NCI-H2107 (cell line): ENCODE data around the gene DISC1.
"Not testable (repeated sequence)": the region's sequence is repeated elsewhere in the genome, so short reads cannot be mapped to it uniquely, and the experiment has no call there.

Experiments
- DNase-seq: peaks from one replicate; lab custom pipeline; 2025; lab: John Stamatoyannopoulos, UW

The DISC1 gene

DNA sequence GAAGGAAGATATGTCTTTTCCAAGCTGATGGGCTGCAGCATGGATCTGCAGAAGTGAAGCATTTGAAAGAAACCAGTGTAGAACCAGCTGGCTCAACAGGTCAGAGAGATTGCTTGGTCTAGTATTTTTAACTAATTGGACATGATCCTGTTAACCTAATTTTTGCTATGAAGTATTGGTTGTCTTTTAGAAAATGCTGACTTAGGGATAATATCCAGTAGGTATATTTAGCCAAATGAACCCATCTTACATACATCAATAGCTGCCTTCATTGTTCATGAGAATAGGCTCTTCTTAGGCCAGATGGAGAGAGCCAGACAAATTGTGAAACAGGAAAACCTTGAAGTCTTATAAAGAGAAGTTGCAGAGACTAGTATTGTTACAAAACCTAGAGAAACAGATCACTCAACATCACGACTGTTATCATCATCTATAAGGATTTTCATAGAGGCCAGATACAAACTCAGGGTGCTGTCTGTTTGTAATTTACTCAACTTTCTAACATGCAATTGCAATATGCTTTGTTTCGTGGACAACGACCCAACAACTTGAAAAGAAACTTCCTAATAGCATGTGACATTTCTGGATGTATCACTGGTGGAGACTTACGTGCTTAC lies 148.2 kb downstream of the DISC1 start:
- DNase-seq: no peak

DNA sequence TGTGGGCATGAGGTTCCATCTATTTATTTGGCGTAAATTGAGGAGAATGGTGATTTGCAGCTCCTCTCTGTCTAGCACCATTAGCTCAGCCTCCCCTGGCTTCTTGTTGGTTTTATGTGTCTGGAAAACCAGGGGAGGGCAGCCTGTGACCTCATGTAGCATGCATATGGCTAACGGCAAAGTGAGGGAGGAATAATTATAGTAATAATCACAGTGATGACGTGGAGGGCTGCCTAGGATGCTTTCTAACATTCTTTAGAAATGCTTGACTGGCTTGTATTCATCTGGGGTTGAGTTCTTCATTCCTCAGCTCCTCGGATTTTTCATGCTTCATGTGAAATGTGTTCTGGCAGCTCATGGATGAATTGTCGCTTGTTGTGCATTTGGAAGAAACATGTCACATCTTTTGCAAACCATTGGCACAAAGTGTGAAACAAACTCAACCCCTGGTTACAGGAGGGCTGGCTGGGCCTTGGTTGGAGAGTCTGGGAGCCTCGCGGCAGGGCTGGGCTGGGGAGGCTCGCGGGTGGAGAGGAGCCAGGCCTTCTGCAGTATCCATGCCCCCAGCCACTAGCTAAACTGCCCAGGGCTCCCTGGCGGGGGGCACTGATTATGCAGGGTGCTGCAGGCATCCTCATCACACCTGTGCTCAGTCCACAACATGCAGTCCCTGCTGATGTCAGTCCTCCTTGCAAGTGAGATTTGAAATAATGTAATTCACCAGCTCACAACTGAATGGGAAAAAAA lies 149.6 kb downstream of the DISC1 start:
- DNase-seq: no peak

DNA sequence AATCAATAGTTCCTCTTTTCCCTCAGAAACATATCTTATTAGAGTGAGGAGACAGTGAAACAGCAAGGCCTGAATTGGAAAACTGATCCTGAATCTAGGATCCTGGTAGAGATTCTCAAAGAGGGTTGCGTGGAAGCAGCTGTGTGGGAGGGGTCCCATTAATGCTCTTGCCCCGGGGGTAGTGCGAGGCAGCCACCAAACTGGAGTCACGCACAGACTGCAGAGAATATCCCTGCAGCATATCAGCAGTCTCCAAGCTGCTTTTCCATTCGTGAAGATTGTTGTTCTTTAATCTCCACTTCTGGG lies 150.1 kb downstream of the DISC1 start:
- DNase-seq: no peak

DNA sequence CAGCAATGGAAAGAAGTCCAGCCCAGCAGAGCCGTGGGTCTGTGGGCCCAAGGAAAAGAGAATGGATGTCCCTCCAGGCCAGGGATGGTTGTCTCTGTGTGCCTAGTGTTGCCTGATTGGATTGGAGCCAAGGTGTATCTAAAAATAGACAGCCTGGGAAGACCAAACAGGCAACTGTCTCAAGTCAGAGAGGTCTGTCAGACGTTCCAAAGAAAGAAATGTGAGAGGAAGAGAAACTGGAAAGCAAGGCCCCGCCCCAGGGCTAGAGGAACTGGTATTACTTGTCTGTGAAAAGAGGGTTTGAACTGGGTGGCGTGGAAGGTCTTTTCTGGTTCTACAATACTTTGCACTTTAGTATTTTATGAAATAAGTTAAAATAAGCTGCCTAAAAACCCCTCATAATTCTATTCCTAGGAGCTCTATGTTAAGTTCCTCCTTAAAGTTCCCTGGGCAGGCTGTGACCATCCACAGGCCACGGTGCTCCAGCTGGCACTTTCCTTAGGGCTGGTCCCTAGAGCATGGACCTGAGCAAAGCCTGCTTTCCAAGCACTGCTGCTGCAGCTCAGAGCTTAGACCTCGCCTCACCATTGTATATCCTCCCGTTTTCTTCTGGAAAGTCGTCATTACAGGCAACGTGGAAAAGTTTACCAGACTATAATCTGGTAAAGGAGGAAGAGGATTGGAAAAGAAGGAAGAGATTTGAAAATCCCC lies 151.6 kb downstream of the DISC1 start:
- no peak for DNase-seq

DNA sequence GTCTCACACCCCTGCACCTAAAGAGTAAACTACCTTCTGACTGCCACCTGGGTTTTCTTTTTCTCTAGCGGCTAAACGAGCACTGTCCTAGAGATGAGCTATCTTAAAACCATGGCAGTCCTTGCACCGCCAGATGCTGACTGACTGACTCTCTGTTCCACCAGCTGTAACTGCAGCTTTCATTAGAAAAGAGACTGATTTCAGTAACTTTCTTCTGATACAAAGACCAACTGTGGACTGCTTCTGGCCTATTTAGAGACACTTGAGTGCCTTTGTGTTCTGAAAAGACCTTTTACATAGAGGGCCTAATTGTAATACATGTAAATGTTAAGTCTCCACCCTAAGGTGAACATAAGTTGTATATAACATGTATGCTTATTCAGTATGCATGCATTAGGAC lies 152.5 kb downstream of the DISC1 start:
- DNase-seq: no peak

DNA sequence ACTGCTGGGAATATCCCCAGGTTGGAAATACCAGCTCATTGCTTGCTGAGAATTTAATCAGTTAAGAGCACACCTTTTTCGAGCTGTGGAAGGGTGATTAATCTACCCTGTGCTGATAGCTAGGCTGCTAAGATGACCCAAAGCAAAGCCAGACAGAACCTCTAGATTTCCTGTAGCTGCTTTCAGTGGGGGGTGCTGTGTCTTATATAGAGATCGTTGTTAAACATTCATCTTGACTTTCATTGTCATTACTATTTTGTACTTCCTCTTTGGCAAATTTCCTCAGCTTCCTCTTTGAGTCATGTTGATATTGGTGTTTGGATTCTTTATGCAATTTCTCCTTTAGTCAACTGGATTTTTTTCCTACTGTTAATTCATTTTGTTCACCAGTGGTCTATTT lies 155.3 kb downstream of the DISC1 start:
- no peak for DNase-seq

DNA sequence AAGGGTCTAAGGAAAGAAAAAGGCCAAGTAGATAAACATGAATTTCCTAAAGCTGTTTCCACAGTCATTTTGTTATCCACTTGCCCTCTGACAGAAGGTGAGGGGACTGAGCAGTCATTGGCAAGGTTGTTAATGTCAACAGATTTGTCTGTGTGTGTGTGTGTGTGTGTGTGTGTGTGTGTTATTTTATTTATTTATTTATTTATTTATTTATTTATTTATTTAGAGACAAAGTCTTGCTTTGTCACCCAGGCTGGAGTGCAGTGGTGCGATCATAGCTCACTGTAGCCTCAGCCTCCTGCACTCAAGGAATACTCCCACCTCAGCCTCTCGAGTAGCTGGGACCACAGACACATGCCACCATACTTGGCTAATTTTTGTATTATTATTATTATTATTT lies 158.5 kb downstream of the DISC1 start:
- not testable (repeated sequence) for DNase-seq

DNA sequence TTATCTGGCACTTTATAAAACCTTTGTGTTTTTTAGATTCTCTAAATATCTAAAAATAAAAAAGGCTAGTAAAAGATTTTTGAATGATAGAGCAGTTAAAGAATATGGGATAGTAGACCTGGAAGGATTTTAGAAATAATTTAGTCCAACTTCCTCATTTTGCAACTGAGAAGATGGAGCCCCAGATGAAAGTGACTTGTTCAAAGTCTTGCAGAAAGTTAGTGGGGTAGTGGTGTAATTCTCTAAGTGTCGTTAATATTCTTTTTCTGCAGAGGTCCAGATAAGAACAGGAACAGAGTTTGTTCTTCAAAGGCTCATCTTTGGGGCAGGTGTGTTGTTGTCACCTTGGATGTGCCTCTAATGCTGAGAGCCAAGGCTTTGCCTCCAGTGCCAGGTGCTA lies 159.5 kb downstream of the DISC1 start:
- no peak for DNase-seq

DNA sequence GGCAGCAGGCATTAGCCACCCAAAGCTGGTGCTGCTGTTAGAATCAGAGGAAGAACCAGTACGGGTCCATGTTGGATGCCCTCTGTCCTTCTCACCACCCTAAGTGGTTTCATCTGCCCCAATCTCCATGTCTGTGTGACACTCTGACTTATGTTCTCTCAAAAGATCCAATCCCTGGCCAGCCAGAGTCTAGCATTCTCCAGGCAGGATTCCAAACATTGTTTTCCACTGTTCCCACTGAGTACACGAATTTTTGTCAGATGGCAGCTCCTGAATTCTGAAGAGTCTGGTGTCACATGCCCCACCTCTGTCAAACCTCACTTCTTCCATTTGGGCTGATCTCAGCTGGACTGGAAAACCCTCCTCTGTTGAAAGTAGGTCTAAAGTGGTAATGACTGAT lies 166.0 kb downstream of the DISC1 start:
- no peak for DNase-seq

DNA sequence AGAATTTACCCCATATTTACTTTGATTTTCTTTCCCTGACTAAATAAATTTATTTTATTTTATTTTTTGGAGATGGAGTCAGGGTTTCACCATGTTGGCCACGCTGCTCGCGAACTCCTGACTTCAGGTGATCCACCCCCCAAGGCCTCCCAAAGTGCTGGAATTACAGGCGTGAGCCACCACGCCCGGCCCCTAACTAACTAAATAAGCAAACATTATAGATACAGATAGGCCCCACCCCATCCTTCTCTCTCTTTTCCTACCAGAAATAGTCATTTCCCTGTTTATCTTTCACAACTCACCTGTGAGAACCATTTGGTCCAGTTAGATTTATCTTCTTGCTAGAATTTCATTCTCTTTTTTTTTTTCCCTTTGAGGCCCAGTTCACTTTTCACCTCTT lies 167.3 kb downstream of the DISC1 start:
- no peak for DNase-seq

DNA sequence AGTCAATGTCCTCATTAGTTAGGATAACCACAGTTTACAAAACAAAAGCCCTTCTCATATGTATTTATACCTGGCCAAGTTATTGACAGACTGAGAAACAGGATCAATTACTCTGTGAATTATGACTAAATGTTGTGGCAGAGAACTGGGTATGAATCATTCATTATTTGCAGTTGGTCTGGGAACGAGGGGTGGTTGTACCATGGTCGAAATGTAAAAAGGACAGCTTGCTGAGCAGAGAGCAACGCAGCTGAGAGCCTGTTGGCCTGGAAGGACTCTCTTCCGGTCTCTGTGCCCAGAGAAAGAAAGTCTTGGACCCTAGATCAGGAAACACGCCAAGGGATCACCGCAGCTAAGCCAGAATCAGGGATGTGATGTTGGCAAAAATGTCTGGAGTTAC lies 169.6 kb downstream of the DISC1 start:
- no peak for DNase-seq

DNA sequence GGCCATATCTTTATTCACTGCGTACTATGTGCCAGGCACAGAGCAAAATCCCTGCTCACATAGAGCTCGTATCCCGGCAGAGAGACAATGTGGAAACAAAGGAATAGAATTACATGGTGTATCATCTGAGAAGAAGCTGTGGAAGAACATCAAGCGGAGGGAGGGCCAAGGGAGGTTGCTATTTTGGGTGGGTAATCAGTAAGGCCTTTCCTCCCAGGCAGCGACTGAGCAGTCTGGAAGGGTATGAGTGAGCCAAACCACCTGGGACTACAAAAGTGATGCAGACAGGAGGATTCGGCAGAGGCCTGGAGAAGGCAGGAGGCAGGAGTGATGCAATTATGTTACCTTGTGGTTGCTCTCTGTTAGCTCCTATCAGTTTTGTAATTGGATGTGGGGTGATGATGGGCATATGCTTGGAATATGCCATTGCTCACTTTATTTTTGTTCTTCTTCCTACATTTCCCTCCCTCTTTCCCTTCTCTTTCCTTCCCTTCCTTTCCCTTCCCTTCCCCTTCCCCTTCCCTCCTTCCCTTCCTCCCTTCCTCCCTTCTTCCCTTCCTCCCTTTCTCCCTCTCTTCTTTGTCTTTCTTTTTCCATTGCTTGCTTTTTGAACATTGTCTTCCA lies 172.9 kb downstream of the DISC1 start:
- DNase-seq: no peak

DNA sequence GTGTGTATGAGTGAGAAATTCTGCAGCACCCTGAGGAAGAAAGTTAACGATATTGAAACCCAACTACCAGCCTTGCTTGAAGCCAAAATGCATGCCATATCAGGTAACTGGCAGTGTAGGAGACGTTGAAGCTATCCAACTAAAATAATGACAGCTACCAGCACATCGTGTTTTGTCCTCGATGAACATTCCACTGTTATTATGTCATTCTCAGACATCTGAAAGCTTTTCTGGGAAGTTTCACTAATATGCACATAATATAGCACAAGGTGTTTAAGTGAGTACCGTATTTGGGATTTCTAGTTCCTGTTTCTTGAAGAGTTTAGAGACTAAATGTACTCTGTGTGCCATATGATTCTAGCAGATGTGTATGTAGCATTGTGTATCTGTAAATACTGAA lies 173.5 kb downstream of the DISC1 start:
- DNase-seq: no peak

DNA sequence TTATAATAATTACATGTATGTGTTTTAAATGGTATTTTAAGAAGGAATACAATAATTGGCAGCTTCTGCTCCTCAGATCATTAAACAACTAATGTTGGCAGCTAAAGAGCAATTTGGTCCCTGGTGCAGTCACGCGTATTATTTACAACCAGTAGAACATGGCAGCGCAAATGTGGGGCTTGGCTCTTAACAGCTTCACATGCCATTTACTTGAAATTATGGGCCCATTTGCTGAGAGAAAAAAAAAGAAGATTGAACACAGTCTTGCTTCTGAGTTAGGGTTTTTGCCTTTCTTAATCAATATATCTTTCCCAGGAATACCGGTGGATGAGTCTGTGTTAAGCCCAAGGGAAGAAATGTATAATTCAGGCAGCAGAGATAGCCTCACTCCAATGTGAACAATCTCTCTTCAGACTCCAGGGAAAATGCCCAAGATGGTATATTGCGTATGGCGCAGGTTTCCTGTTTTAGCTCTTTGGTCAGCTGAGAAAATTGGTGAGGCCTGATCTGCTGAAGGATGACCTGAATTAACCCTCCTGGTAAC lies 174.5 kb downstream of the DISC1 start:
- DNase-seq: no peak

DNA sequence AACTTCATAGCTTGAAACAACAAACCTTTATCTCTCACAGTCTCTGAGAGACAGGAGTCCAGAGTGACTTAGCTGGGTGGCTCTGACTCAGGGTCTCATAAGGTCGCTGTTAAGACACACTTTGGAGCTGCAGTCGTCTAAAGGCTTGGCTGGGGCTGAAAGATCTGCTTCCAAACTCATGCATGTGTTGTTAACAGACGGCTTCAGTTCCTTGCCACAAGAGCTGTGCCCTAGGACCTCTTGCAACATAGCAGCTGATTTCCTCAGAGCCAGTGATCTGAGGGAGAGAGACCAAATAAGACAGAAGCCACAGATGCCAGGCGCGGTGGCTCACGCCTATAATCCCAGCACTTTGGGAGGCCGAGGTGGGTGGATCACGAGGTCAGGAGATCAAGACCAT lies 176.8 kb downstream of the DISC1 start:
- no peak for DNase-seq

DNA sequence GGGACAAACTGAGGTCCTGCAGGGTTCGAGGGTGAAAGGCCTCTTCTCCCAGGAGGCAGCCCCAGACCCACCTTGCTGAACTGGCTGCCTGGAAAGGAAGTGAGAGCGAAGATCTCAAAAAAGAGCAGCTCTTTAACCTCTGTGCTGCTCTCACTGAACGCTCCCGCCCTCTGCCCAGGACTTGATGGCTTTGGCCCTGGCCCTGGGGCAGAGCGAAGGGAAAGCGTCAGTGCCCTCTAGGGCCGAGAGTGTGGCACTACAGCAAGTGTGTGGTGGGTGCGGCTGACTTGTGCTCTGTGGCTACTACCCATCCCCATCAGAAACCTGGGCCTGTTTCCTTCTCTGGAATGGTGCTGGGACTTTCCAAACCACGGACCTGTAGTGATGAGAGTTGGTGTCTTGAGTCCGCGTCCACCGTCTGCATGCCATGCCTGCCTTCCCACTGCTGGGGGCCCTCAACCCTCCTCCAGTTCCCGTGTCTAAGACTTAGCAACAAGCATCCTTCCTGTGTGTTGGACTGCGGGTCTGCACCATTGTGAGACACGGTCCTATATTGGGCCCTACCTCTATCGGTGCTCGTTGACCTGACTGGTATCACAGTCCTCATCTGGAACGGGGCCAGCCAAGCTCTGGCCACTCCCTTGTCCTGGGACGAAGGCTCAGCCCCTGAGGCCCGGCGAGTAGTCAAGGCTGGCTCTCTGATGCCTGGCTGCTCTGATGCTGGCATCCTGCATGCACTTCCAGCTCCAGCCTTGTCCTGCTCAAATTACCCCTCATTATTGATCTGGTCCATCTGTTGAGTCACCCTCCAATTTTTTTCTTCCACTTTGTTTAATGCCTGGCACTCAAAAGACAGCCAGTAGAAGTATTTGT lies 180.3 kb downstream of the DISC1 start:
- DNase-seq: peak; percentile 66

DNA sequence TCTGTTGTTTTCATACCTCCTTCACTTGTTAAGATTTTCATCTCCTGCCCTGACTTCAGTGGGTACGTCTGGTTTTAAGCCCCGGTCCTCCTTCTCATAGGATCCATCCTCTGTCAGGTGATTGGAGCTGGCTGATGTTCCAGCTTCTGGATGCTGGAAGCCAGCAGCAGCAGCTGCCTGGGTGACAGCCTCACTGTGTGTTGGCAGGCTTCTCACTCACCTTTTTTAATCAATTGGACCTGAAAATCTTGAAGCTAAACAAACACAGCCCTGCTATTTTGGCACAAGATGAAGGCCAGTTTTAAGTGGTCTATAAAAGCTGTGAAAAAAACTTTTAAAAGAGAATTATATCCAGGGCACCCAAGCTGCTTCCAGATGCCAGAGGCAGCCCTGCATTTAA lies 181.0 kb downstream of the DISC1 start:
- DNase-seq: no peak

DNA sequence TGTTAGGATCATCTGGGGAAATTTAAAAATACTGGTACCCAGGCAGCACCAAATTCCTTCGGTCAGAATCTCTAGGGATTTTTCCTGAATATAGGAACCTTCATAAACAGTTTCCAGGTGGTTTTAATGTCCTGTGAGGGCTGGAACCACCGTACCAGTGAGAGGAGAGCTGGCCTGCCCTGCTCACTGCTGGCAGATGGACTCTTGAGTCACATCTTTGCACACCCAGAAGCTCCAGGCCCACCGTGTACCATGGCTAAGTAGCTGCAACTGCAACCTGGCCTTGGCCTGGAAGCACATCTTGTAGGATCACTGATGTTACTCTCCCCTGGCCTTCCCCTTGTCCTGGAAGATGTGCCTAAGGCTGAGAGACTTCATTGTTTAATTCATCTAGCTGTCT lies 181.5 kb downstream of the DISC1 start:
- DNase-seq: no peak

DNA sequence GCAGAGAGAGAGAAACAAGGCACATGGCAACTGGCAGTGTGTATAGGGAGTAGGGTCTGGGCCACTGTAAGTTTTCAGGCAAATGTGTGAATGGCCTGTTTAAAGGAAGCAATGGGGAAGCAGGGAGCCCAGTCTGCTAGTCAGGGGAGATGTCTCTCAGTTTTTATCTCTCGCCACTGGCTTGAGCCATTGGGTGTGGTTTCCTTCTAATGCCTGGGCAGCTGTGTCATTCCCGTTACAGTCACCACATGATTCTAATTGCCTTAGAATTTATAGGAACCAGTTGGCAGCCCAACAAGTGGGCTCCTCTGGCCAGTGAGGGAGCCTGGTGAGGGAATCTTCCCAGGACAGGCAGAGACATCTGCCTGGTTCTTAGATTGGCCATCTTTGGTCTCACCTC lies 182.4 kb downstream of the DISC1 start:
- DNase-seq: no peak

DNA sequence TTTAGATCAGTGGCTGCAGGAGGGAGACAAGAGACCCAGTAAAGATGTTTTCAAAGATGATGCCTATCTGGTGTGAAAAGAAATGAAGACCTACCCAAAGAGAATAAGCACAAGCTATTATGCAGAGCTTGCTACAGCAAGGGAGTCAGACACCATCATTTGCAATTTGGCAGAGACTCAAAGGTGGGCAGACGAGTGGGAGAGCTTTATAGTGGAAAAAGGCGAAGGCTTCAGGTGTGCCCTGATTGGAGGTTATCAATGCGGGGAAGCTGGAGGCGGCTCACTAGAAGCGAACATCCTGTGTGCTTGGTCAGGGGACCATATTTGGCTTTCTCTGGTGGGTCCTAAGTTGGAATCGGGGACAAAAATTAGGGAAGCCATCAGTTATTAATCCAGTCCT lies 183.8 kb downstream of the DISC1 start:
- DNase-seq: no peak

DNA sequence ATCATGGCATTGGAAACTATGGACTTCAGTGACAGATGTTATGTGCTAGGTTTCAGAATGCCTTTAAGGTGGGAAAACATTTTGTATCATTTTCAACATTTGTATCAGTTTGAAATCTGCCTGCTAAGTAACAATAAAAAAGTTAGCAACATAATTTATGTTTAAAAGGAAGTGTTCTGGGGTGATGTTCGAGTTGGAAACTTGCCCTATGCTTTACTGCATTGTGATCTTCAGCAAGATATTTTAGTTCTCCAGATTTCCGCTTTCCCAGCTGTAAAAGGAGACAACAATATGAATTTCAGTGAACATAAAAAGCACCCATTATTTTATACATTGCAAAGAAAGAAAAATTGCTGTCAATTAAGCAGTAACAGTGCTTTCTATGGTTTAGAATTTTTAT lies 187.4 kb downstream of the DISC1 start:
- no peak for DNase-seq

DNA sequence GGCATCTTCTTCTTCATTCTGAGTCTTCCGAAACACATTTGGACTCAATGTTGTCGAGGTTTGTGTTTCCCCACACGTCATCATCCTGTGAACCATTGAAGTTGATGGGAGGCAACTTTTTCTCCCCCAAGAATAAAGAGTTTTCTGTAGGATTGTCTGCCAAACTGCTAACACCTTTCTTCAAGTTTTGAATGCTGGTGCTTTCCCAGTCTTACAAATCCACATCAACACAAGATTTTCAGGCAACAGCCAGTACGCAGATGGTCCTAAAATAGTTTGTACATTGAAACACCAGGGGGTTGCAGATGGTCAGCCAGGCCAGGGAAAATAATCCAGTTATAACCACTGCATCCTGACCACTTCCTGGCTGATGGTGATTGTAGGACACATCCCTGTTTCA lies 187.9 kb downstream of the DISC1 start:
- no peak for DNase-seq
